Renal cortical epithelial cell (primary cell): ENCODE measurements around the gene SERPINB11. TPM values are rescaled to one million over a fixed set of nuclear protein-coding genes. Genes with fewer than 3 reads are reported as not detected.
"Not testable (repeated sequence)": the region's sequence is repeated elsewhere in the genome, so short reads cannot be mapped to it uniquely, and the experiment has no call there.

Experiments
- DNase-seq: peaks from one replicate; pipeline ENCODE4 v3.0.0-alpha.2; 2011; ENCODE audit warnings: low read depth
- total RNA-seq: library from RNA; depleted of rRNA; stranded (reverse); fragments of >200 nt; gene quantifications from 2 replicates; pipeline ENCODE4 v1.2.3, GENCODE V29; 2014

SERPINB11 gene, protein sequence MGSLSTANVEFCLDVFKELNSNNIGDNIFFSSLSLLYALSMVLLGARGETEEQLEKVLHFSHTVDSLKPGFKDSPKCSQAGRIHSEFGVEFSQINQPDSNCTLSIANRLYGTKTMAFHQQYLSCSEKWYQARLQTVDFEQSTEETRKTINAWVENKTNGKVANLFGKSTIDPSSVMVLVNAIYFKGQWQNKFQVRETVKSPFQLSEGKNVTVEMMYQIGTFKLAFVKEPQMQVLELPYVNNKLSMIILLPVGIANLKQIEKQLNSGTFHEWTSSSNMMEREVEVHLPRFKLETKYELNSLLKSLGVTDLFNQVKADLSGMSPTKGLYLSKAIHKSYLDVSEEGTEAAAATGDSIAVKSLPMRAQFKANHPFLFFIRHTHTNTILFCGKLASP
- not detected in 2 replicates for total RNA-seq

DNA sequence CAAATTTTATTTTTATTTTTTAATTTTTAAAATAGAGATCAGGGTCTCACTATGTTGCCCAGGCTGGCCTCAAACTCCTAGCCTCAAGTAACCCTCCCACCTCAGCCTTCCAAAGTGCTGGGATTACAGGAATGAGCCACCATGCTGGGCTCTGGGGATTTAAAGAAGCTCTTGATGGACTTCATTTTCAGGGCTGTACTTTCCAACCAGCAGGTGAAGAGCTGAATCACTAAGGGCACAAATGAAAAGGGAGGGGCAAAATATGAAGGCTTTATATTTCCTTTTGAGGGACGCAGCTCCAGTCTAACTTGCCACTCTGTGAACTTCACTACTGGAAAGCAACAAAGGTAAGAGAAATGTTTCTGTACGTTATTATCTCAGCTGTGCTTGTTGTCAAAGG lies at the start of gene SERPINB11:
SERPINB11 (plus strand) TSS at position 301 of the 400 bp plus-strand sequence. CDS start 7,234 bp downstream, outside the sequence.
- DNase-seq, result no peak

DNA sequence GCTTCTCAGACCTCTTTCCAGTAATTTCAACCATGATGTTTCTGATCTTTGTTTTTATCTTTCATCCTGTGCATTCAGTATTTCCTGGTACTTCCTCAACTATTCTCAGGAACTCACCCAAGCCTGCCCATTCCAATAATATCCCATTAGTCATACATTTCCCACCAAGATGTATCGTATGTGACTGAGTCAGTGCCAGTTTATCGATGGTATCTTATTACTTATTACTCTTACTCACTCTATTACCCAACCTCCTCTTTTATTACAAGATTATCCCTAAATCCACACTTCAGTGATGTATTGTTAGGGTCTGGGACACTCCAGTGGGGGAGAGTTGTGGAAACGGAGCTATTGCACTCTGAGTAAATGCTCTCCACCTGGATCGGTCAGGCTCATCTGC lies 43.8 kb upstream of the SERPINB11 start:
- peak; percentile 57 for DNase-seq

DNA sequence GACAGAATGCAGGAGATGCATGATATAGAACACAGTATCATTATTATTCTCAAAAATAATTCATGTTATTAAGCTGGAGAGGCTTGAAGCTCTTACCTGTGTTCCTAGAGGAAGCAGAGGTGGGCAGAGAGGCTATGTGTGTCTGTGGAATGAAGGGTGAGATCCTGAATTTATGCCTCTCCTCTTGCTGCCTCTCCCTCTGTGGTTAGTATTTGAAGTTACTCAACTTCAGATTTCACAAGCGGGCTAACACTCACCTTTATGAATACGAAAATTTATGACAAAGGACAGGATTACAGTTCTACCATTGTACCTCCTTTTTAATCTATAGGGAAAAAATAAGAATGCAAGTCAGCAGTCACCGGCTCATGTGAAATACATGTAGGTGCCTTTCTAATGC lies 41.0 kb upstream of the SERPINB11 start, which contains the start of gene SERPINB3:
SERPINB3 (minus strand) TSS at position 144 of the 400 bp plus-strand sequence. CDS start 677 bp downstream, outside the sequence.
- not testable (repeated sequence) for DNase-seq

DNA sequence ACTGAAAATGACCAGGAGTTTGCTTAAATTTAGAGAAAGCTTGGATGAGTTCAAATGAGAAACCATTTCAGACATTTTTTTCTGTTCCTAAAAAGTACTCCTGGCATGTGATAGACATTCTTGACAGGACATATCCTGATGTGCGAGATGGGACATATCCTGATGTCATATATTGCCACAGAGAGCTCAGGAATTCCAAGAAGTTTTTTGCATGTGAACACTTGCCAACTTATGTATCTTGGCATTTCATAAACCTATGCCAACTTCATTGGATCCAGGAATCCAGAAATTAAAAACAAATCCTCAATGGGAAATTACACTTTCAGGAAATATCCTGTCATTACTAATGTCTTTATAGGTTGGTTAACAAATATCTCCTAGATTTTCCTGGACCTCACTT lies 38.2 kb upstream of the SERPINB11 start:
- DNase-seq, result no peak

DNA sequence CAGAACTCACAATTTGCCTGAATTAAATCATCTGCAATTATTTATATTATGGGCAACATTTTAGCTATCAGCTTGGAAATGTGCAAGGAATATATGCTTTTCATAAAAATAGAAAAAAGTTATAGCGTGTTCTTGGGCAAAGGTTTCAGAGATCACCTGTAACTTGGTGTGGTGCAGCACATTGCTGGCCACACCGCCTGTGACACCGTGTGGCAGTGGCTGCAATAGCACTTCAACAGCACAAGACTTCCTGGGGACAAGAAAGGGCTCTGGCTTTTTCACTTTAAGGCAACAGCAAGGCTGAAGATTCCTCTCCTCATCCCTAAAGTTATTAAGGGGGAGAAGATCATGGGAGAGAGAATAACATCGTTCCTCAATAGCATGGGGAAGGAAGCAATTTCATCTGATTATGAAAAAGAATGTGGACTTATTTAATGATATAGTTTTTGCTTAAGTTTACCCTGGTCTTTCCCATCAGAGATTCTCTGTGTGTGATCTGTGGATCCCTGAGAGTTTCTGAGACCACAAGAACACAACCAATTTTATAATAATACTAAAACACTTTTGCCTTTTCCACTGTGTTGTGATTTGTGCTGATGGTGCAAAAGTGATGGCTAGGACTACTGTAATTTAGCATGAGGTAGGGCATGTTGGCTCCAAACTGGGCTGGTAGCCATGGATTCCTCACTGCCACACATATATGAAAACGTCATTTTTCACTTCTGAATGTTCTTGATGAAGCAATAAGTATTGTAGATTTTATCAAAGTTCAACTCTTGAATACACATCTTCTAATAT lies 26.0 kb upstream of the SERPINB11 start:
- peak; percentile 36 for DNase-seq

DNA sequence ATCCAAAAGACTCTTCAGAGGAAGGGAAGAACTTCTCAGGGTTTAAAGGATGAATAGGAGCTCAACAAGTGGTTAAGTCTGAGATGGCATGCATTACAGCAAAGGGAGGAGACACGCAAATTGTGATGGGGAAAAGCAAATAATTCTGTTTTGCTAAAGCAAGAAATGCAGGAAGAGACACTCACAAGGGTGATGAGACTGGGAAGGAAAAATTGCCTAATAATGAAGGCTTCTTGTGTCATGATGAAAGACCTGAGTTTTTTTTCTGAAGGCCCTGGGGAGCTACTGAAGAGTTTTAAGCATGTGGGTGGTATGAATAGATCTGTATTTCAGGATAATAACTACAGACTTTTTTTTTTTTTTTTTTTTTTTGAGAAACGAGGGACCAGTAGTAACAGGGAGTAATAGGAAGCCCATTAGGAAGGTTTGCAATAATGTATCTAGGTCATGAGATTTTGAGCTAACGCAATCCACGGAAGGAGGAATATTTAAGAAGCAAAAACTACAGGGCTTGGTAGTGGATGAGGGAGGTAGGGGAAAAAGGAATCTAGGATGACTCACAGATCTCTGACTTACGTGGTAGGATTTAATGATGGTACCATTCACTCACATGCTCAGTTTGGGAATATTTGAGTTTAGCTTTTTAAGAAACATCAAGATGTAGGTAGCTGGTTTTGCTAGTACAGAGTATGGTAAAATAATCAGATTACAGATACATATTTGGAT lies 25.1 kb upstream of the SERPINB11 start:
- peak; percentile 23 for DNase-seq

DNA sequence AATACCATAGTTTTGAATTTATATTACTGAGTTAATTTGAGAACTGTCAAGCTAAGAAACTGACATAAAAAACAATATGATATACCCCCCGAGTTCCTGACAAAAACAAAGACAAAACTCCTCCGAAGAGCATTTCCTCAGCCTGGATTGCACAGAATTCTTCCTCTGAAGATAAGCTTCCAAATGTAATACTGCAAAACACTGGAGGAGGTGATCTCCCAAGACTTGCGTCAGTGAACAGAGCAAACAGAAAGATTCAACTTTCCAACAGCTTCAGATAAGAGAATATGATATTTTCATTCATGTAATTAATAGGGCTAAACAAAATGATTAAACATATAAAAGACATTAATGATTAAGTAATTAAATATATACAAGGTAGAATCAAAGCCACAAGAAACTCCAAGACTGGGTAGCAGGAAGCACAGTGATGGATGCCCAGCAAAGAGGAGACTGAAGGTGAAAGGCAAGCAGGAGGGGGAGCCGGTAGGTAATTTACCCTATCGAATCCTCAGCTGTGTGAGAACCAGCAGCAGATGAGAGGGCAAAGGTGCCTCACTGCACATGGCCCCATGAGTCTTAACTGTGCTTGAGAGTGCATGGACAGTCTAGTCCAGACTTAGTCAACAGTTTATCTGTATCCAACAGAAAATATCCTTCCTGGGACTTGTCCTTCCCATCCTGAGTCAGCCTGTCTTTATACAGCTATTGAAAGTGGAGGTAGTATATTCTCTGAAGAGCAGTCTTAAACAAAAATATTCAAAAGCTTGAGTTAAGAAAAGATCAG lies 22.7 kb upstream of the SERPINB11 start:
- no peak for DNase-seq

DNA sequence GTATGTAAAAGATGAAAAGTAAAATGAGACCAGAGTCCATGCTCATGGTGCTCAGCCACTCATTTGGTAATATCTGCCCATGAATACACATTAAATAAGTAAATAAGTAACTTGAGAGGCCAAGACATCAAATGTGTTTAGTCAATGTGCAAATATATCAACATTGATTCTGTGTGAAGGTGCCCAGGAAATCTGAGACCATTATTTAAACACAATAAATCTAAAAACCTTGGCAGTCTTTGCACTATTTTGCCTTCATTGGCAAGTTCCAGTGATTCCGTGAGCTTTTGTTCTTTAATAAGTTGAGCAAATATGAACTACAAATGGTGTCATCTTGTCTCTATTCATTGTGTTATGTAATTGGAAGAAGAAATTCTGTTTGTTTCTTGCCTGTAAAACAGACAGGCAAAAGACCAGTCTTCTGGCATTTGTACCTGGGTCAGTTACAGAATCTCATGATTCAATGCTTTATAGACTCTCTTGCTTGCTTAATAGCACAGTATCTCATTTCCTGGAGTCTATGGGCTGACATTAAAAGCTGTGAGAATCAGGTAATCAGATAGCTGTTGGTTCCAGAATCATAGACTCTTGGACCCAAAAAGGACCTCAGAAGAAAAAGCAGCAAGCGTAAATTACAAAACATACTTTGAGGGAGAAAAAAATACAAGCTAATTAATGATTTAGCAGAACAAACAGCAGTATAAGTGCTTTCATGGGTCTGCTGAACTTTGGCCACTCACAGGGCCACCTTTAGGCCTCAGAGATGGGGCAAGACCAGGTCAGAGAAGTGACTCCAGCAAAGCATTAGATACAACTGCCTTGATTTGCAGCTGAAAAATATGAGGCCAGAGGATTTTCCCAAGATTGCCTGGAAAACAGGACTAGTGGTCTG lies 21.1 kb upstream of the SERPINB11 start:
- DNase-seq, result peak; percentile 62

DNA sequence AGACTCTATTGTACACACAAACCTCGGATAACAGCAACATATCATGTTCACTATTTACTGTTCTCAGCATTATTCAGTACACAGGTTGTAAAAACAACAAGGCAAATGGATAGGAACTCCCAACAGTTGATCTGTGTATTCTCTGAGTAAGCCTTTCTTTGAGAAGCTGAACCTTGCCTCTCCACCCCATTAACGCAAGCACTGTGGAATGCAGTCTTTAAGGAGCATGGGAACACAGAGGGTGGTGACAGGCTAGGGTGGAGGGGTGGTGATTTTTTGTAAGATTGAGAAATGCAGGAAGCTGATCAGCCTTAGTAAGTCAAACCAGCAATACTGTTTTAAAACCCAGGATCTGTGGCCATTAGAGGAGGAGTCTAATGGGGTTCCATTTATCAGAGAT lies 19.6 kb upstream of the SERPINB11 start:
- peak; percentile 98 for DNase-seq

DNA sequence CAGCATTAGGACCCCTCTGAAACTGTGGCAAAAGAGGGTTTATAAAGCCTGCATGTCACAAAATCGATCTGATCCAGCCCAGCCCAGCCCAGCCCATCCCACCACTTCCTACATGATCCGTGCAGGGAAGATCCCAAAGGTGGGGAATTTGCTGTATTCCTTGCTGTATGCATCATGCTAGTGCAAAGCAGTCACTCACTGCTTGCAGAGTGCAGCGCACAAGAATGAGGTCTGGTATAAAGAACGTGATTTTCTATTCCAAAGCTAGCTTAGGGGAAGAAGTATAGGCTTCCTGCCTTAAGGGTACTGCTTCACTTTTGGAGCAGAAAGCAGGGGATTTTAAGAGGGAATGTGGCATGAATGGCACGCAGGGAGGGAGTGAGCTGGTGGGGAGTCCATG lies 18.9 kb upstream of the SERPINB11 start:
- DNase-seq, result no peak

DNA sequence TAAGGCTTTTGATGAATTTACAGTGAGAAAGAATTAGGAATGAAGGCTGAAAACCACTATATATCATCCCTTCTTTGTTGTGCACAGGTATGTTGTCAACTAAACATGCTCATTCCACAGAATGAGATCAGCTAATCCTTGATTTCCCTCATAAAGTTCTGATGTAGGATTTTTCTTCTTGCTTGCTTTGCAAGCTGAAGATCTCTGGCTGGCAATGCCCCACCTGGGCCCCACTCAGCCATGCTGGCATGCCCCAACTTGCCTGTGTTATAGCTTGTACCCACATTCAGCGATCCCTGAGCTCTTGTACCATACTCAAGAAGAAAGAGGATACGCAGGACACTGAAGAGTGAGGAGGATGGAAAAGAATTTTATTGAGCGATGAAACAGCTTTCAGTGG lies 18.0 kb upstream of the SERPINB11 start:
- DNase-seq, result no peak

DNA sequence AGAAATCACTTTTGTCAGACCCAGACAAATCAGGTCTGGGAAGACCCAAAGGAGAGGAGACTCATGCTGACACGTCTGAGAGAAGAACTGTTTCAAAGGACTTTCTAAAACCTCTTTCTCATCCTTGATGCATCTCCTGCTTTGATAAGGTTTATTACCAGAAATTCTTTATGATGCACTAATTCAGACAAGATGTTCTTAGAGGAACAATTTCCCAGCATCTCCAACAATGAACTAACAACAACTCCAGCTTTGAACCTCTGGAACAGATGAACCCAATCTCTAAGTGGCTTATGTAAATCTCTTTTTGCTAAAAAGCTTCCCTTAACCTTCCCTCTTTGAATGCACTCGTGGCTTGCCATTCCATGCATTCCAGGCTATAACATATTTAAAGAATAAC lies 15.9 kb upstream of the SERPINB11 start:
- no peak for DNase-seq

DNA sequence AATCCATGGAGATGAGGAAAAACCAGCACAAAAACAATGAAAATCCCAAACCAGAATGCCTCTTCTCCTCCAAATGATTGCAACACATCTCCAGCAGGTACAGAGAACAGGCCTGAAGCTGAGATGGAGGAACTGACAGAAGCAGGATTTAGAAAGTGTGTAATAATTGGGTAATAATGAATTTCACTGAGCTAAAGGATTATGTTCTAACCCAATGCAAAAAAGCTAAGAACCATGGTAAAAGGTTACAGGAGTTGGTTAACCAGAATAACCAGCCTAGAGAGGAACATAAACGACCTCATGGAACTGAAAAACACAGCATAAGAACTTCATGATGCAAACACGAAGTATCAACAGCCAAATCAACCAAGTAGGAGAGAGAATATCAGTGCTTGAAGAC lies 13.7 kb upstream of the SERPINB11 start:
- no peak for DNase-seq

DNA sequence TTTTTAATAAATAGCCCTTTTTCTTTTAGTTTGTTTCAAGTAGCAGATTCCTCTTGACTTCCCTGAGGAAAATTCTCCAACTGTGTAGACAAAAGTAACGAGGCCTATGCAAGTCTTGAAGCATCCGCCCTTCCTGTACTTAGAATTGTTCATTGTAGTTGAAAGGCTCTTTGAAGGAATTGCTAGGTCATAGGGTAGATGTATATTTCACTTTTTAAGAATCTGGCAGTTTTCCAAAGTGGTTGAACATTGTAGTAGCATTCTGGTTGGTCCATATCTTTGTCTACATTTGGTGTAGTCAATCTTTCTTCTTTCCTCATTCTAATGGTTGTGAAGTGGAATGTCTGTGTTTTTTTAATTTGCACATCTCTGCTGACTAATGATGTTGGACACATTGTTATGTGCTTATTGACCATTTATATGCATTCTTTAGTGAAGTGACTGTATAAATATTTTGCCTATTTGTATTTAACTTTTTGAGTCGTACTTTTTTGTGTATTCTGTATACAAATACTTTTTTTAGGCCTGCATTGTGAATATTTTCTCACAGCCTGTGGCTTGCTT lies 5.6 kb upstream of the SERPINB11 start:
- peak; percentile 32 for DNase-seq

DNA sequence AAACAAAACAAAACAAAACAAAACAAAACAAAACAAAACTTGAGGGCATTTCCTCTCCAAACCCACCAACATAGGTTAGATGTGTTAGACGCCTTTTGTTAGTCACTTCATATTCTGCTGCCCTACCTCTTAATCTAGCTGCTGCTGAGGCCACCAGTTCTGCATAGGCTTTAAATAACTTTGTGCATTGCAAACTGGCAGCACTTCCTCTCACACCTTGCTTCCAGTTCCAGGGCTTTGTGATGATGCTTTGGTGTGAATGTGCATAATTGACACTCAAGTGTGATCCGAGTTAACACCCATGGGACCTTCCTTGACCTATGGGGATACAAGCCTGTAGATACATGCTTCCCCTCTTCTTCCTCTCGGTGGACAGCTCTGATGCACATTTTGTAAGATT lies 2.3 kb upstream of the SERPINB11 start:
- no peak for DNase-seq

DNA sequence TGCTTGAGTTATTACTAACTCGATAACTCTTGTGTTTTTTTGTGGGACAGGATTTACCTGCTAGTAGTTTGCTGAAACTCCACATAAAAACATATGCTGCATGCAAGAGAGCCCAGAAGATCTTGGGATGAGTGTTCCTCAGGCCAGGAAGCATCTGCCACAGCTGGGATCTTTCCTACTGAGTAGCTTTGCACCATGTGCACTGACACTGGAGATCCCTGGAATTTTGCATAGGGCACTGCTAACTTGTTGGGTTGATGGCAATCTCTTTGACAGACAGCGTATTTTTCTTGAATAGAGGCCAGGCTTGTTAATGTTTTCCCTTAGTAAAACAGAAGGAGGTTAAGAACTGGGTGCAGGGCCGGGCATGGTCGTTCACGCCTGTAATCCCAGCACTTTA lies 808 bp upstream of the SERPINB11 start:
- DNase-seq, result no peak

DNA sequence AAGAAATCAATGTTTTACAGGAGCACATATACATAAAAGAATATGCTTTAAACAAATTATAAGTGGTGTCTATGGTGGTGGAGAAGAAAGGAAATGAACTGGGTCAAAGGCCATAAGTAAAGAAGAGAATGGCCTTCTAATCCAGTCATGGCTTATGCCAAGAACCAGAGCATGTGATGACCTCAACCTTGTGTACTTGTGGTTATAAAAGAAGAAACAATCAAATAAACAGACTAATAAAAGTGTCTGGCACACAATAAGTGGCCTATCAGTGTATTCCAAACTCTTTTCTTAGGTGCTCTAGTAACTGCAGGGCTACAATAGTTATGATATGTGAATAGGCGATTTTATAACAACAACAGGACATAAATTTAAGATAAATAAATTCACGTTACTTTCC lies 2.6 kb downstream of the SERPINB11 start:
- no peak for DNase-seq

DNA sequence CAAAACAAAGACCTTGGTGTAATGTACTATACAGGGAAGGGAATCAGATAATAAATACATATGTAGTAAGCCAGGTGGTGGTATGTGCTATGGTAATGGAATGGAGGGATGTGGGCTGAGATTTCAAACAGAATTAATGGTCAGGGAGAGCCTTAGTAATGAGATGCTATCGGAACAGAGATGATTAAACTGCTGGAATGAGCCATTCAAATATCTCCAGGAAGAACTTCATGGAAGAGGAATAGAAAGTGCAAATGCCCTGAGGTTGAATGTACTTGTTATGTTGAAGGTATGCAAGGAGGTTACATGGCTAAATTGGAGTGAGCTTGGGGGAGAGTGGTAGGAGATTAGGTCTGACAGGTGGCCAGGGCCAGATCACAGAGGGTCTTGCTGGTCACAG lies 5.1 kb downstream of the SERPINB11 start:
- DNase-seq, result no peak

DNA sequence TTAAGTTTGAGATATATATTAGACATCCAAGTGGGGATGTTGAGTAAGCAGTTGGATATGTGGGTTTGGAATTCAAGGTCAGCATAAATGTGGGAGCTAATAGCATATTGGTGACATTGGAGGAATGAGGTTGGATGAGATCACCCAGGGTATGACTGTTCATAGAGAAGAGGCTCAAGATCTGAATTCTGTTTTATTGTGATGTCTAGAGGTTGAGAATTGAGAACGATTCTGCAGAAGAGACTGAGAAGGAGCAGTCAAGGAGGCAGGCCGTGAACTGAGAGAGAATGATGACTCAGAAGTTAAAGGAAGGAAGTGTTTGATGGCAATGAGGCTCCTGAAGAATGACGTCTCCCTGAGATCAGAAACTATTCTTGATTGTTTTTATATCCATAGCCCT lies 5.9 kb downstream of the SERPINB11 start:
- DNase-seq, result peak; percentile 39
